Right ventricle myocardium inferior (tissue), 1 donor: ENCODE measurements around the gene CCIN. TPM values are rescaled to one million over a fixed set of nuclear protein-coding genes. Genes with fewer than 3 reads are reported as not detected.
A peak's percentile ranks its signal among the peaks of the same experiment; 100 is the strongest.
"Not testable (repeated sequence)": the region's sequence is repeated elsewhere in the genome, so short reads cannot be mapped to it uniquely, and the experiment has no call there.

Source experiments
- ATAC-seq: fragments of 200-7000 bp; cut with Tn5 transposase; one replicate; pipeline ENCODE4 v1.9.1; 2020; ENCODE audit warnings: mild to moderate bottlenecking, moderate library complexity
- DNase-seq: peaks from one replicate; pipeline ENCODE4 v3.0.0; 2021; ENCODE audit errors: missing footprints
- intact Hi-C: fragments of 100-400 bp; cut with DNase I; formaldehyde crosslinking; loops from one replicate; pipeline ENCODE4 v1.11.0; 2022
- long read RNA-seq: library from polyadenylated mRNA; unstranded; transcript quantifications from one replicate; pipeline ENCODE4 v2.0.0, GENCODE V29; 2021
- total RNA-seq: library from RNA; stranded (reverse); fragmentation: NEBNext Ultra II Directional; extraction: Animal tissue kit (Norgen Biotek cat#: 25700); gene quantifications from one replicate; pipeline ENCODE4 v1.2.1, GENCODE V29; 2021
- donor health status: DM: no; HTN: yes; CAD: no; lungs with severe emphysema.

The CCIN gene
- total RNA-seq = not detected
- long read RNA-seq = 0 reads

- intact Hi-C loops = no loop called here
- no peak for DNase-seq
- ATAC-seq = no peak
Measured at GRCh38 chr9:36169166-36169565, at the start of gene CCIN. Gene CCIN, plus strand, starts transcription at chr9:36169388. Its CDS starts 115 bp downstream, at chr9:36169503.

GRCh38 chr9:36119476-36119875 lies 49.7 kb upstream of the CCIN start:
- DNase-seq = no peak
- intact Hi-C loops = loop anchor here (10.0 kb wide), 1 partner anchor 65 kb away; no protein-coding TSS in a partner anchor
- ATAC-seq = no peak

GRCh38 chr9:36120705-36121104 lies 48.5 kb upstream of the CCIN start:
- DNase-seq (no peak), ATAC-seq (no peak)
- intact Hi-C loops = no loop called here

- intact Hi-C loops = no loop called here
- no peak for DNase-seq
- no peak for ATAC-seq
Measured at GRCh38 chr9:36121971-36122370, 47.2 kb upstream of the CCIN start.

GRCh38 chr9:36123515-36123914 lies 45.7 kb upstream of the CCIN start:
- DNase-seq (no peak), ATAC-seq (no peak)
- intact Hi-C loops = no loop called here

GRCh38 chr9:36125062-36125855 lies 43.9 kb upstream of the CCIN start:
- DNase-seq = no peak
- no peak for ATAC-seq
- intact Hi-C loops = no loop called here

GRCh38 chr9:36126016-36126730 lies 43.0 kb upstream of the CCIN start:
- ATAC-seq = no peak
- intact Hi-C loops = no loop called here
- no peak for DNase-seq

GRCh38 chr9:36127652-36128244 lies 41.4 kb upstream of the CCIN start:
- intact Hi-C loops = no loop called here
- ATAC-seq (peak; percentile 37), DNase-seq (no peak)

- DNase-seq = peak; percentile 68
- no peak for ATAC-seq
- intact Hi-C loops = no loop called here
Measured at GRCh38 chr9:36128349-36128748, 40.8 kb upstream of the CCIN start.

GRCh38 chr9:36129139-36129538 lies 40.0 kb upstream of the CCIN start:
- DNase-seq (no peak), ATAC-seq (no peak)
- intact Hi-C loops = no loop called here

- ATAC-seq, intact Hi-C loops, DNase-seq: not testable (repeated sequence)
Measured at GRCh38 chr9:36131666-36132065, 37.5 kb upstream of the CCIN start.

- ATAC-seq (no peak), DNase-seq (no peak)
- intact Hi-C loops = no loop called here
Measured at GRCh38 chr9:36132086-36132485, 37.1 kb upstream of the CCIN start.

GRCh38 chr9:36134761-36135505 lies 34.3 kb upstream of the CCIN start:
- intact Hi-C loops = no loop called here
- ATAC-seq (no peak), DNase-seq (no peak)

GRCh38 chr9:36135741-36136271 lies 33.4 kb upstream of the CCIN start:
- intact Hi-C loops = no loop called here
- peak; percentile 26 for ATAC-seq
- no peak for DNase-seq

- peak; percentile 98 for ATAC-seq
- DNase-seq = peak; percentile 95
- intact Hi-C loops = no loop called here
Measured at GRCh38 chr9:36136272-36136893, 32.8 kb upstream of the CCIN start, which contains the start of gene GLIPR2. Gene GLIPR2, plus strand, starts transcription at chr9:36136733. Its CDS starts 46 bp downstream, at chr9:36136779.

- DNase-seq (peak; percentile 74), ATAC-seq (peak; percentile 19)
- intact Hi-C loops = no loop called here
Measured at GRCh38 chr9:36136894-36137391, 32.2 kb upstream of the CCIN start.

- intact Hi-C loops = no loop called here
- DNase-seq (peak; percentile 79), ATAC-seq (peak; percentile 4)
Measured at GRCh38 chr9:36137392-36138004, 31.7 kb upstream of the CCIN start.

- intact Hi-C loops = no loop called here
- DNase-seq = no peak
- ATAC-seq = no peak
Measured at GRCh38 chr9:36138496-36138895, 30.7 kb upstream of the CCIN start.
